GM12891 (cell line): ENCODE measurements around the gene HCCS.

Source experiments
- POLR2A ChIP-seq: IDR thresholded peaks from 2 replicates; pipeline ENCODE4 v1.6.1; 2011; ENCODE audit warnings: low read depth, low read length, control low read depth
- TAF1 ChIP-seq: IDR thresholded peaks from 2 replicates; pipeline ENCODE4 v1.6.1; 2011; ENCODE audit warnings: low read depth, low read length, control low read depth

GRCh38 chrX:11099465-11099864, 11.7 kb upstream of the HCCS start:
- TF ChIP-seq POLR2A (no peak), TAF1 (no peak)
